Lower leg skin (tissue), 3 donors: ENCODE results near the gene C6orf118.

Experiments
- POLR2A ChIP-seq, 2 donors: fragments of 450-650 bp; IDR thresholded peaks; one replicate each; pipeline ENCODE4 v1.6.1; 2016 to 2017; ENCODE audit warnings: antibody characterized with exemption in 2 of 2, mild to moderate bottlenecking in 1 of 2, moderate library complexity in 1 of 2
- TF ChIP-seq, protein P1 (sequence below), 3 donors: fragments of 450-650 bp; IDR thresholded peaks; one replicate each; pipeline ENCODE4 v1.5.1; 2016; ENCODE audit warnings: antibody characterized with exemption in 3 of 3, mild to moderate bottlenecking in 3 of 3, moderate library complexity in 2 of 3

DNA sequence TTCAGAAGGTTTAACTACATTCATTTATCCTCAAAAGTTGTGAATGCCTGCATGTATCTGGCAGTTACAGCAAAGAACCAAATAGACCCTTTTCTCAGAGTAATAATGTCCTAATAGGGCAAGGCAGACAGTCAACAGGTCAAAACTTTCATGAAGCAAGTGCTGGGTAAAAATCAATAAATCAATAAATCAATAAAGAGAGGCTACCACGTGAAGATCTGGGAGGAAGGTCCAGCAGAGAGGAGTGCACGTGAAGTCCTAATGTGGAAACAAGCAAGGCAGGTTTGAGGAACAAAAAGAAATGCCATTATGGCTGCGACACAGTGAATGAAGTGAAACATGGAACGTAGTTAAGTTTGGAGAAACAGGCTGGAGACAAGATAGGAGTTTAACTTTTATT lies 36.3 kb upstream of the C6orf118 start:
- TF ChIP-seq, protein P1, sequence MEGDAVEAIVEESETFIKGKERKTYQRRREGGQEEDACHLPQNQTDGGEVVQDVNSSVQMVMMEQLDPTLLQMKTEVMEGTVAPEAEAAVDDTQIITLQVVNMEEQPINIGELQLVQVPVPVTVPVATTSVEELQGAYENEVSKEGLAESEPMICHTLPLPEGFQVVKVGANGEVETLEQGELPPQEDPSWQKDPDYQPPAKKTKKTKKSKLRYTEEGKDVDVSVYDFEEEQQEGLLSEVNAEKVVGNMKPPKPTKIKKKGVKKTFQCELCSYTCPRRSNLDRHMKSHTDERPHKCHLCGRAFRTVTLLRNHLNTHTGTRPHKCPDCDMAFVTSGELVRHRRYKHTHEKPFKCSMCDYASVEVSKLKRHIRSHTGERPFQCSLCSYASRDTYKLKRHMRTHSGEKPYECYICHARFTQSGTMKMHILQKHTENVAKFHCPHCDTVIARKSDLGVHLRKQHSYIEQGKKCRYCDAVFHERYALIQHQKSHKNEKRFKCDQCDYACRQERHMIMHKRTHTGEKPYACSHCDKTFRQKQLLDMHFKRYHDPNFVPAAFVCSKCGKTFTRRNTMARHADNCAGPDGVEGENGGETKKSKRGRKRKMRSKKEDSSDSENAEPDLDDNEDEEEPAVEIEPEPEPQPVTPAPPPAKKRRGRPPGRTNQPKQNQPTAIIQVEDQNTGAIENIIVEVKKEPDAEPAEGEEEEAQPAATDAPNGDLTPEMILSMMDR (IDR thresholded peaks at IDR 0.05) = no peak
- no peak for TF ChIP-seq POLR2A (IDR thresholded peaks at IDR 0.05)
